DMS 273 treated with DMSO at 0.1 percent for 48 hours (cell line): ENCODE data around the gene FIP1L1.
"Not testable (repeated sequence)": the region's sequence is repeated elsewhere in the genome, so short reads cannot be mapped to it uniquely, and the experiment has no call there.

Experiments
- DNase-seq: peaks from one replicate; lab custom pipeline; 2025; lab: John Stamatoyannopoulos, UW

The FIP1L1 gene, protein sequence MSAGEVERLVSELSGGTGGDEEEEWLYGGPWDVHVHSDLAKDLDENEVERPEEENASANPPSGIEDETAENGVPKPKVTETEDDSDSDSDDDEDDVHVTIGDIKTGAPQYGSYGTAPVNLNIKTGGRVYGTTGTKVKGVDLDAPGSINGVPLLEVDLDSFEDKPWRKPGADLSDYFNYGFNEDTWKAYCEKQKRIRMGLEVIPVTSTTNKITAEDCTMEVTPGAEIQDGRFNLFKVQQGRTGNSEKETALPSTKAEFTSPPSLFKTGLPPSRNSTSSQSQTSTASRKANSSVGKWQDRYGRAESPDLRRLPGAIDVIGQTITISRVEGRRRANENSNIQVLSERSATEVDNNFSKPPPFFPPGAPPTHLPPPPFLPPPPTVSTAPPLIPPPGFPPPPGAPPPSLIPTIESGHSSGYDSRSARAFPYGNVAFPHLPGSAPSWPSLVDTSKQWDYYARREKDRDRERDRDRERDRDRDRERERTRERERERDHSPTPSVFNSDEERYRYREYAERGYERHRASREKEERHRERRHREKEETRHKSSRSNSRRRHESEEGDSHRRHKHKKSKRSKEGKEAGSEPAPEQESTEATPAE

DNA sequence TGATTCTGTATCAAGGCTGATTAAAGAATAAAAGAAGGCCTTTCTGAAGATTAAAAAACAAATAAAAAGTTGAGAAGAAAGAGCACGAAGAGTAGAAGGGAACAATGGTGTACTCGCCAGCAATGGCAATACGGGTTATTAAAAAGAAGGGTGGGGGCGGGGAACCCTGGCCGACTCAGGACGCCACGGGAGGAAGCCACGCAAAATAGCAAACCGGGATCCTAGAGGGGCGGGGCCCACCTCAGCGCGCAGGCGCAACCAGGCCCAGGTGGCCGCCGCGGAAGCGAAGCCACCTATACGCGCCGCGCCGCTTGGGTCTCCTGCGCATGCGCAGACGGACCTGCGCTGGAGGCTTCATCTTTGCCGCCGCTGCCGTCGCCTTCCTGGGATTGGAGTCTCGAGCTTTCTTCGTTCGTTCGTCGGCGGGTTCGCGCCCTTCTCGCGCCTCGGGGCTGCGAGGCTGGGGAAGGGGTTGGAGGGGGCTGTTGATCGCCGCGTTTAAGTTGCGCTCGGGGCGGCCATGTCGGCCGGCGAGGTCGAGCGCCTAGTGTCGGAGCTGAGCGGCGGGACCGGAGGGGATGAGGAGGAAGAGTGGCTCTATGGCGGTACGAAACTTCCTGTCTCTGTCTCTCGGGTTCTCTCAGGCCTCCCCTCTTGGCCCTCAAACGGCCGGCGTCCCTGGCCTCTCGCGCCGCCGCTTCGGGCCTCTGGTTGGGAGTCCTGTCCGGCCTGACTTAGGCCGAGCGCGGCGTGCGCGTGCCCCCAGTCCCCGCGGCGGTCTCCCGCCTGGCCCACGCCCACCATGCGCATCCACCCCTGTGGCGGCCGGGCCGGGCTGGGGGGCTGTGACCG lies at the start of gene FIP1L1:
Gene FIP1L1 (plus strand): TSS at position 323 of the 852 bp plus-strand sequence. CDS start 198 bp downstream, at position 521.
- DNase-seq: peak; percentile 53

DNA sequence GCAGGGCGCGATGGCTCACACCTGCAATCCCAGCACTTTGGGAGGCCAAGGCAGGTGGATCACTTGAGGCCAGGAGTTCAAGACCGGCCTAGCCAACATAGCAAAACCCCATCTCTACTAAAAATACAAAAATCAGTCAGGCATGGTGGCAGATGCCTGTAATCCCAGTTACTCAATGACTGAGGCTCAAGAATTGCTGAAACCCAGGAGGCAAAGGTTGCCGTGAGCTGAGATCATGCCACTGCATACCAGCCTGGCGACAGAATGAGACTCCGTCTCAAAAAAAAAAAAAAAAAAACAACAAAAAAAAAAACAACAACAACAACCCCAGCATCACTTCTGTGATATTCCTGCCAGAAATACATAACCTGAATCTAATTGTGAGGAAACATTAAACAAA lies 42.5 kb upstream of the FIP1L1 start:
- DNase-seq: not testable (repeated sequence)

DNA sequence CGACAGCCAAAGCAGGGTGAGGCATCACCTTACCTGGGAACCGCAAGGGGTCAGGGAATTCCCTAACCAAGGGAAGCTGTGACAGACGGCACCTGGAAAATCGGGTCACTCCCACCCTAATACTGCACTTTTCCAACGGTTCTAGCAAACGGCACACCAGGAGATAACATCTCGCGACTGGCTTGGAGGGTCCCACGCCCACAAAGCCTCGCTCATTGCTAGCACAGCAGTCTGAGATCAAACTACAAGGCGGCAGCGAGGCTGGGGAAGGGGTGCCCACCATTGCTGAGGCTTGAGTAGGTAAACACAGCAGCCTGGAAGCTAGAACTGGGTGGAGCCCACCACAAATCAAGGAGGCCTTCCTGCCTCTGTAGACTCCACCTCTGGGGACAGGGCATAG lies 37.3 kb upstream of the FIP1L1 start:
- not testable (repeated sequence) for DNase-seq

DNA sequence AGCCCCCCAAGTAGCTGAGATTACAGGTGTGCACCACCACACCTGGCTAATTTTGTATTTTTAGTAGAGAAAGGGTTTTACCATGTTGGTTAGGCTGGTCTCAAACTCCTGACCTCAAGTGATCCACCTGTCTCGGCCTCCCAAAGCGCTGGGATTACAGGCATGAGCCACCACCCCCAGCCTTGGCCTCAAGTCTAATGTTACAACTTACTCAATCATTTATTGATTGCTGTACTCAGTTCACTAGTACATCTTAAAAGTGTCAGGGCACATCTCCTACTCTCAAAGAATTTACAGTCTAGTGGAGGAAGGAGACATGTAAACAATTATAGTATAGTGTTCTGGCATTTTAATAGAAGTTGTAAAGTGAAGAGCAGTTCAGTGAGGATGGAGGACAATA lies 31.0 kb upstream of the FIP1L1 start:
- DNase-seq: not testable (repeated sequence)

DNA sequence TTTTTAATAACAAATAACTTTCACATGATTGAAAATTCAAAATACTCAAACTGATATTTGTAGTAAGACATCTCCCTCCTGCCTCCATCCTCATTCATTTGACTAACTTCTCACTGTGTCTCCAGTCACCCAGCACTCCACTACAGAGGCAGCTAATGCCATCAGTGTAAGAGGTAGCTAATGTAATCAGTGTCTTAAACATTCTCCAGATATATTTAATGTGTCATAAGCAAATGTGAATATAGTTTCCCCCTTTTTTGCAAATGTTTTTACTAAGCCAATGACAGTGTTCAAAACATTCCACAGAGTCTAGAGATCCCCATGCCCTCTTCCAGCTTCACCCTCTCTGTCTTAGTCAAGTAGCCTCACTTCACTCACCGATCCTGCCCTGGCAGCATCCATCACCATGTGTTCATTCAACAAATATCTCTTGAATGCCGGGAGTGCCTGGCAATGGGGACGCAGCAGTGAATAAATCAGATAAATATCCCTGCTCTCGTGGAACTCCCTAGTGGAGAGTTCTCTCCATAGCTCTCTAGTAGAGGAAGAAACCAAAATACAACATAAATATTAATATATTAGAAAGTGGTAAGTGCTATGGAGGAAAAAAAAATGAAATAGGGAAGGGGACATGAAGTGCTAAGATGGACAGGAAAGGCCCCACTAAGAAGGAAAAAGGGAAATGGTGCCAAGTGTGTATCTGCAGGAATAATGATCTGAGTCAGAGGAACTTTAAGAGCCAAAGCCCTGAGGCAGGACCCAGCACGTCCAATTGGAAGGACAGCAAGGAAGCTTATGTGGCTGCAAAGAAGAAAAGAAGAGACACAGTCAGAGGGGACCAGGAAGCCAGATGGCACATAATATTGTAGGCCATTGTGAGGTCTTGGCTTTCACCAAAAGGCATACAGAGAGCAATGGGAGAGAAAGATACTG lies 30.3 kb upstream of the FIP1L1 start:
- DNase-seq: no peak

DNA sequence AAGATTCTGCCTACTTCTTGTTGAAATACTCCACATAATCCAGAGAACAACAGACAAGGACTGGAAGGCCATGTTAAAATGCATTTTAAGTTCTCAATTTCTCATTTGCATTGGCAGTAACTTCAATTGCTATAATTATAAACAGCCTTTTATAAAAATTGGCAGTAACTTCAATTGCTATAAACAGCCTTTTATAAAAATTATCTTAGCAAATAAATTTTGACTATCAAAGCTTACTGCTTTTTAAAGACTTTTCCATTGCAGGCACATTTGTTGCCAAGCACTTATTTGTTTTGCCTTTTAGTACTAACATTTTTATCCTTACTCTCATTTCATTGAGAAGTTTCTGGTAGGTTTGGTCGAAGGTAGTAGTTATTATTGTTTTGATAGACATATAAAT lies 29.4 kb upstream of the FIP1L1 start:
- DNase-seq: no peak

DNA sequence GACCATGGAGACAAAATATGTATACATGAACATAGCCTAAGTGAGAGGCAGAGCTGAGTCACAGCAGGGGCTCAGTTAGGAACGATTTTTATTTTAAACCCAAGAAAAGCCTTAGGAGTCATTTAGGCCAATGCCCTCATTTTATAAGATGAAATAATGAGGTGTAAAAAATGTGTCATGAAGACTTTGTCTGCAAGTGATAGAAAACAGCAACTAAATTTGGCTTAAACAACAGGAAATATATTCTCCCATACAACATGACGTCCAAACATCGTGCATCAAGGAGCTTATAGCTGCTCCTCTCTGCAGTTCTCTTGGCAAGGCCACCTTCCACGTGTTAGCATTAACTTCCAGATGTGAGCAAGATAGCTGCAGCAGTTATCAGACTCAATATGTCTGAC lies 28.4 kb upstream of the FIP1L1 start:
- no peak for DNase-seq

DNA sequence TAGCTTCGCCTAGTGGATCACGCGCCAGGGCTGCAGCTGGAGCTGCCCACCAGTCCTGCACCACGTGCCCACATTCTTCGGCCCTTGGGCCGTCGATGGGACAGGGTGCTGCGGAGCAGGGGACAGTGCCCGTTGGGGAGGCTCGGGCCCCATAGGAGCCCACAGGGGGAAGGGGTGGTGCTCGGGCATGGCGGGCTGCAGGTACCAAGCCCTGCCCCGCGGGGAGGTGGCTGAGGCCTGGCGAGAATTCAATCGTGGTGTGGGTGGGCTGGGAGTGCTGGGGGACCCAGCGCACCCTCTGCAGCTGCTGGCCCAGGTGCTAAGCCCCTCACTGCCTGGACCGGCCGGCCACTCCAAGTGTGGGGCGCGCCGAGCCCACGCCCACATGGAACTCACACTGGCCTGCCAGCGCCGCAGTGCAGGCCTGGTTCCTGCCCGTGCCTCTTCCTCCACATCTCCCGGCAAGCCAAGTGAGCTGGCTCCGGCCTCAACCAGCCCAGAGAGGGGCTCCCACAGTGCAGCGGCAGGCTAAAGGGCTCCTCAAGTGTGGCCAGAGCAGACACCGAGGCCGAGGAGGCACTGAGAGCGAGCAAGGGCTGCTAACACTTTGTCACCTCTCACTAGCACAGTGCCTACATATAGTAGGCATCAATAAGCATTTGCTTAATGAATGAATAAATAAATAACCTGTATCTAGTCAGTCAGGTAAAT lies 23.3 kb upstream of the FIP1L1 start:
- no peak for DNase-seq

DNA sequence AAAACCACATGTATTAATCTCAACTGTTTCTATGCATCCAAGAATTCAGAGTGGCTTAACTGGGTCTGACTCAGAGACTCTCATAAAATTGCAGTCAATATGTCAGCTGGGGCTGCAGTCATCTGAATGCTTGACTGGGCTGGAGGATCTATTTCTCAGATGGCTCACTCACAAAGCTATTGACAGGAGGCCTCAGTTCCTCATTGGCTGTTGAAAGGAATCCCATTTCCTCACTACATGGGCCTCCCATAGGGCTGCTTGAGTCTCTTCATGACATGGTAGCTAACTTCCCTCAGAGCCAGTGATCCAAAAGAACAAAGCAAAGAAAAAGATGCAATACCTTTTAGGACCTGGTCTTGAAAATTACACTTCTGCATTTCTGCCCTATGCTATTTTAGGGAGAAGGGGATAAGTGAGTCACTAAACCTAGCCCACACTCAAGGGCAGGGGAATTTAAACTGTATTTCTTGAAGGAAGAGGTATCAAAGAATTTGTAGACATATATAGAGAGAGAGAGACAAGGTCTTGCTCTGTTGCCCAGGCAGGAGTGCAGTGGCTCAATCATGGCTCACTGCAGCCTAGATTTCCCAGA lies 21.4 kb upstream of the FIP1L1 start:
- no peak for DNase-seq

DNA sequence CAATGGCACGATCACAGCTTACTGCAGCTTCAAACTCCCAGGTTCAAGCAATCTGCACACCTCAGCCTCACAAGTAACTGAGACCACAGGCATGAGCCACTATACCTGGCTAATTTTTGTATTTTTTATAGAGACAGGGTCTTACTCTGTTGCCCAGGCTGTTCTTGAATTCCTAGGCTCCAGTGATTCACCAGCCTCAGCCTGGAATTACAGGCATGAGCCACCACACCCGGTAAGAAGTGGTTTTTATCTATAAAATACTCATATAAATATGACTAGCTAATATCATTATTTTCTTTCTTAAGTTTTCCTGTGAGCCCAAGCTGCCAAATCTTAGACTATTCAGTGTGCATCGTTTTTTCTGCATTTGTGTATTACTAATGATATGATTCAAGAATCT lies 16.0 kb upstream of the FIP1L1 start:
- no peak for DNase-seq

DNA sequence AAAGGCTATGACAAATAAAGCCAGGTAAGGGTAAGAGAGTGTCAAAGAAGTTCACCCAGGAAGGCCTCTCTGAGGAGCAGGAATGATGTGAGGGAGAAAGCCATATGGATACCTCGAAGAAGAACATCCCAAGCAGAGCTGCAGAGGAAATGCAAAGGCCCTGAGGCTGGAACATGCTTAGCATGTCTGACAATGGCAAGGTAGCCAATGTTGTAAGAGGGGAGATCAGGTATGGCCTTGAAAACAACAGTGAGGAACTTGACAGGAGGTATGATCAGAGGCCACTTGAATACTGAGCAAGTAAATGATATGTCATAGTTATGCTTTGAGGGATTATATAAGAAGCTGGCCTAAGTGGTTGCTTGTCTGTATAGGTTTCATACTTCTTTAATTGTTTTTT lies 15.3 kb upstream of the FIP1L1 start:
- DNase-seq: no peak

DNA sequence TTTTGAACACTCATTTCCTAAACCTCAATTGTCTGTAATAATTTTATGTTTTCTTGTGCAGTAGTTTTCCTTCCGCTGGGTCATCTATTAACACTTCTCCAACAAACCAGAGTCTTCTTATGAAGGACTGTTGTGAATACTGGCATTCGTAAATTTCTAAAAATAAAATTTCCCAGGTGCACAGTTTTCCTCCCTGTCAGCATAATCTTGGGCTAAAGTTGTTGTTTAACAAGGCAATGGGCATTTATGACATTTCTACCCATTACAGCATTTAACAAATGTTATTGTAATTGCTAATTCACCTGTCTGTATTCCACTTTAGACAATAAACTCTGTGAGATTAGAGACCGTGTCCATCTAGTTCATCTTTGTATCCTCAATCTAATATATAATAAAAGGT lies 12.8 kb upstream of the FIP1L1 start:
- no peak for DNase-seq

DNA sequence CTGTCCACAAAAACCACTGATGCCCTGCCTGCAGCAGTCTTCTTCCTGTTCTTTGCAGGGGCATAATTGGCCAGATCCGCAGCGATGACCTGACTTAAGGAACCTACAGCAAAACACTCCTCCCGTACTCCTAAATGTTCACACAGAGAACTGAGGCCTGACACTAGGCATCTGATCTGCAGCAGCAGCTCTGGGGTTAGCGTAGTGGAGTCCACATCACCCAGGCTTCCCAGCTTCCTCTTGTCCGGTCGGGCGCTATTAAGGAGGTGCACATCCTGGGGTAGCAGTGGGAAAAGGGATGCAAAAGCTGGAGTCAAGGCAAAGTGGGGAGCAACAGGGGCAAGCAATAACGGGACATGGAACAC lies 12.3 kb upstream of the FIP1L1 start:
- no peak for DNase-seq

DNA sequence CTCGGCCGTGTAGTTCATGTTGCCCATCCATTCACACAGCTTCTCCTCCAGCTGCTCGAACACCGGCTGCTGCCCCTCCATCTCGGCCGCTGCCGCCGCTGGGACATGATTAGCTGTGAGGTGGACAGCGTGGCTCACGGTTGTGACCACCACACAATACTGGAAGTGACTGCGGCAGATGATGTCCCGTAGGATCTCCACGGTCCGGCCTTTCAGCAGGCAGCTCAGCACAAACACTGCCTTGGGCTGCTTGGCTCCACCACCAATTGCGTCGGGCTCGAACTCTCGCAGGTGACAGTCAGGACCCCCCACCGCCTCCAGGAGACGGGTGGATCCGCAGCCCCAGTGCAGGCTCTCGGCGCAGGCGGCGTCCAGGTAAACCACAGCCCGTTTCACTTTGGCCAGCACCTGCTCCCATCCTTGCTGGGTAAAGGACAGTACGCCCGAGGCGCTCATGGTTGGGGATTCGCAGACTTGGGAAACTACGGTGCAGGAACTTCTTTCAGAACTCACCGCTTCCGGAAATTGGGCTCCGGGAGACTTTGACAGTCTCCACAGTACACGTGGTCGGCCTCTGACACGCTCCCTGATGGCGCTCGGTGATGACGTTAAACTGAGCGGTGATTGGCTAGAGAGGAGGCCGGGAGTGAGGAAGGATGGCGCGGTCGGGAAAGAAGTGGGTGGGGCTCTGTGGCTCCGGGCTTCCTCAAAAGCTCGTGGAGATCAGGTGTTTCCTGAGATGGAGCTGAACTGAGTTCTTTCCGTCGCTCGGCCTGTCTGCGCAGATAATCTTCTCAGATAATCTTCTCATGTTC lies 11.7 kb upstream of the FIP1L1 start, which contains the start of gene SCFD2:
Gene SCFD2 (minus strand): TSS at position 576 of the 815 bp plus-strand sequence.
- peak; percentile 89 for DNase-seq

DNA sequence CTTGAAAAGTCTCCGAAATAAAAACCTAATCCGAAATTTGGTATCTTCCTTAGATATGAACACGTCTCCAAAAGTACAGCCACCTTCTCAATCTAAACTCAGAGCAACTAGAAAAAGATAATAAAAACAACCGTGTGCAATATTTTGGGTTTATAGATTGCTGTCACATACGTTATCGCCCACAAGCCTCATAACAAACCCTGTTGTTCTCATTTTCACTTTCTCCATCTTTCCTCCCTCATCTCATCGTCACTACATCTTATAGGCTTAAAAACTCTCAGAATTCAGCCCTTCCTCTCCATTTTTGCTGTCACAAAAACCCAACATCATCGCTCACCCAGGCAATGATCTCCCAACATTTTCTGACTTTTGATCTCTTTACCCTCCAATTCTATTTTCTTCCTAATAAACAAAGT lies 11.1 kb upstream of the FIP1L1 start:
- no peak for DNase-seq

DNA sequence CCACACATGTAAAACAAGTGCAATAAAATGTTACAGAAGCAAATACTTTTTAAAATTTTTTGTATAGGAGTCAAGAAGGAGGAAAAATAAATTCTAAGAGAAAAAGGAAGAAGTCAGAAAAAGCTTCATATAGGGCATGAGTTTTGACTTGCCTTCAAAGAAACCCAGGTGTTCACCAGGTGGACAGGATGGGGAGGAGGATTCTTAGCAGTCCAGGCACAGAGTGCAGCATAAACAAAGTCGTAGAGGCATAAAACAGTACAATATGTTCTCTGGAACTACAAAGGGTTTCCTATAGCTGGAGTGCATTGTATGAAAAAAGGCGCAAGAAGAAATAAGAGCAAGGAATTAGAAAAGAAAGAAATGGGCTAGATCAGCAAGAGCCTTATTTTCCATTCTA lies 9.7 kb upstream of the FIP1L1 start:
- DNase-seq: no peak

DNA sequence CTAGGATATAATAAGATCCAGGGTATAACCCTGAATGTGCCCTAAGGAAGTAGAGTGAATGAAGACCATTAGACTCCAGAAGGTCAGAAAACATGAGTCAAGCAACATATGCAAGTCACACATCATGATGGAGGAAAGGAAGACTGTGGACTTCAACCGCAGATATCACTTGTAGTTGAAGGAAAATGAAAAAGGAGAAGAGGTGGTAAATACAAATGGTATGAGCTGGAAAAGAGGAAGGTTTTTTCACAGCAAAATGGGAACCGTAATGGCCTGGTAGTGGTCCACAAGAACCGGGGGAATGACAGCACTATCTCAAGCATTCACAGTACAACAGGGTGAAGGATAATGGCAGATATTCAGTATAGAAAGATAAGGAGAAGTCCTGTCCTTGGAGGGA lies 6.4 kb upstream of the FIP1L1 start:
- no peak for DNase-seq

DNA sequence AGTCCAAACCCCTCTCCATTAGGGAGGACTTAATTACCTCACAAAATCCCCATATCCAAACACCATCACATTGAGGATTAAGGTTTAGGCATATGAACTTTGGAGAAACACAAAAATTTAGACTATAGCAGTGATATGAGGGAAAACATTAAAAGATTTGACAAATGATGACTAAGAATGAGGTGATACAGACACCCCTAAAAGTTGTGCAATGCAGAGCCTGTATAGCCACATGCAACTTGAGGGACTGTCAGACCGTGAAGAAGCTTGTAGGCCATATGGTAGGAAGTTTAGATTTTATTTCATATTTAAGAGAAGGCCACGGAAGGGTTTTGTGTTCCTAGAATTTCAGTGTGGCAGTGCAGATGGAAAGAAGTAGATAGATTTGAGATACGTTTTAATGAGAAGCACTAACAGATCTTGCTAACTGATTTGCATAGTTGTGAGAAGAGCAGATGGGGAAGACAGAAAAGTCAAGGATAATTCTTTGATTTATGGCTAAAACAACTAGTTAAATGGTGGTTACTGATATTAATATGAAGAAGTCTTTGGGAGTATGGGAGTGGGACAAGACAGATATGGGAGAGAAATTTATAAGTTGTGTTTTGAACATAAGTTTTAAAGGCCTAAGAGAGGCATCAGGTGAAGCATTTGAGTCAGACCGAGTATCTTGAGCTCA lies 5.5 kb upstream of the FIP1L1 start:
- no peak for DNase-seq

DNA sequence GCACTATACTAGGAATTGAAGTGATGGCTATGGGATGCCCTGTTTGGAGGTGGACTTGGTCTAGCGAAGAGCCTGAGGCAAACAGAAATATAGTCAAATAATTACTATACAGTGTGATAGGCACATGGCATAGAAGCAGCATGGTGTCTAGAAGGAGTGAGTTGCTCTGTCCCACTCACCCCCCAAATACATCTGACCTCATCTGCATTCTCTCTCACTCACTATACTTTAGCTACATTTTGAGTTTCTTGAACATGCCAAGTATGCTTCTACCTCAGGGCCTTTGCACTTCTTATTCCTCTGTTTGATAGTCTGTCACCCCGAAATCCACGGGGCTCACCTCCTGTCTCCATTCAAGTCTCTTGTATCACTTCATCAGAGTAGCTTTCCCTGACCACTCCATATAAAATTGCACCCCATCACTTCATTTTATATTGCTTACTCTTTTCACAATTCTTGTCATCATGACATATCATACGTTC lies 2.6 kb upstream of the FIP1L1 start:
- no peak for DNase-seq
